IMR-90 (cell line): ENCODE data around the gene SPINK4. TPM values are rescaled to one million over a fixed set of nuclear protein-coding genes. Genes with fewer than 3 reads are reported as not detected.

Experiments used
- ATAC-seq: fragments of 200-7000 bp; cut with Tn5 transposase; 2 replicates; pipeline ENCODE4 v1.9.1; 2020; ENCODE audit warnings: low read depth, mild to moderate bottlenecking, moderate library complexity
- BruUV-seq: library from RNA; stranded (reverse); fragments of 400-500 nt; replicated peaks from 2 replicates; lab custom pipeline; 2021; lab: Mats Ljungman, UMichigan
- CTCF ChIA-PET: fragments of 300-600 bp; formaldehyde crosslinking; extraction: SDS; loops from one replicate; lab custom pipeline; 2021; ENCODE audit warnings: antibody characterized with exemption; lab: Yijun Ruan, JAX
- POLR2A ChIA-PET: fragments of 300-600 bp; sonication (Branson Sonifier 250); formaldehyde crosslinking; loops from one replicate; lab custom pipeline; 2022; ENCODE audit warnings: antibody characterized with exemption; ENCODE audit not compliant: unreplicated experiment; lab: Charles Lee
- DNase-seq: peaks from one replicate; pipeline ENCODE4 v3.0.0; 2013
- H2AFZ ChIP-seq: replicated peaks from 2 replicates; pipeline ENCODE3; 2013; ENCODE audit warnings: low read length, mild to moderate bottlenecking; ENCODE audit not compliant: poor library complexity
- H2AK5ac ChIP-seq: 2 replicates; pipeline ENCODE4 v1.6.1; 2013; ENCODE audit warnings: low read depth, low read length, inconsistent platforms
- H2AK9ac ChIP-seq: replicated peaks from 2 replicates; pipeline ENCODE3; 2013; ENCODE audit warnings: mild to moderate bottlenecking, low read depth, low read length, moderate library complexity; ENCODE audit not compliant: poor library complexity
- H2BK120ac ChIP-seq: 2 replicates; pipeline ENCODE4 v1.6.1; 2013; ENCODE audit warnings: low read depth, low read length, inconsistent platforms
- H2BK15ac ChIP-seq: 3 replicates; pipeline ENCODE4 v1.6.1; 2013; ENCODE audit warnings: low read depth, low read length, inconsistent platforms
- H2BK20ac ChIP-seq: 2 replicates; pipeline ENCODE4 v1.6.1; 2013; ENCODE audit warnings: low read depth, mild to moderate bottlenecking, inconsistent platforms, low read length, moderate library complexity
- H2BK5ac ChIP-seq: 2 replicates; pipeline ENCODE4 v1.6.1; 2013; ENCODE audit warnings: mild to moderate bottlenecking, low read depth, low read length, inconsistent platforms; ENCODE audit not compliant: poor library complexity, severe bottlenecking
- H3K14ac ChIP-seq: replicated peaks from 2 replicates; pipeline ENCODE4 v1.6.1; 2013; ENCODE audit warnings: low read depth, low read length, inconsistent platforms
- H3K18ac ChIP-seq: 2 replicates; pipeline ENCODE4 v1.6.1; 2013; ENCODE audit warnings: low read depth, low read length, control low read depth
- H3K23ac ChIP-seq: 2 replicates; pipeline ENCODE4 v1.6.1; 2013; ENCODE audit warnings: low read depth, low read length, inconsistent platforms
- H3K27ac ChIP-seq: 2 replicates; pipeline ENCODE4 v1.5.1; 2013; ENCODE audit warnings: mild to moderate bottlenecking, control low read depth, low read length; ENCODE audit not compliant: insufficient read depth
- H3K27me3 ChIP-seq: 2 replicates; pipeline ENCODE4 v1.6.1; 2013; ENCODE audit warnings: low read length; ENCODE audit not compliant: control insufficient read depth, insufficient read depth
- H3K36me3 ChIP-seq: 2 replicates; pipeline ENCODE4 v1.6.1; 2013; ENCODE audit warnings: low read length, mixed read lengths; ENCODE audit not compliant: control insufficient read depth, insufficient read depth
- H3K4ac ChIP-seq: 2 replicates; pipeline ENCODE4 v1.6.1; 2013; ENCODE audit warnings: low read depth, low read length, inconsistent platforms
- H3K4me1 ChIP-seq: 2 replicates; pipeline ENCODE4 v1.6.1; 2013; ENCODE audit warnings: low read length, mixed read lengths; ENCODE audit not compliant: control insufficient read depth, insufficient read depth
- H3K4me2 ChIP-seq: 2 replicates; pipeline ENCODE4 v1.6.1; 2013; ENCODE audit warnings: low read depth, mild to moderate bottlenecking, control low read depth, low read length, moderate library complexity
- H3K4me3 ChIP-seq: 2 replicates; pipeline ENCODE4 v1.5.1; 2013; ENCODE audit warnings: low read depth, mild to moderate bottlenecking, control low read depth, low read length, moderate library complexity; ENCODE audit not compliant: insufficient read depth
- H3K56ac ChIP-seq: 2 replicates; pipeline ENCODE4 v1.6.1; 2013; ENCODE audit warnings: low read length, inconsistent platforms; ENCODE audit not compliant: insufficient read depth; ENCODE audit errors: extremely low read depth
- H3K79me1 ChIP-seq, 2 experiments: 2 replicates each; pipeline ENCODE4 v1.6.1; 2013; ENCODE audit warnings: low read length in 2 of 2, inconsistent platforms in 1 of 2, low read depth in 1 of 2
- H3K9ac ChIP-seq: 2 replicates; pipeline ENCODE4 v1.6.1; 2013; ENCODE audit warnings: low read depth, low read length, control low read depth
- H3K9me1 ChIP-seq: 2 replicates; pipeline ENCODE4 v1.6.1; 2013; ENCODE audit warnings: low read length, inconsistent platforms; ENCODE audit not compliant: insufficient read depth
- H3K9me3 ChIP-seq: 2 replicates; pipeline ENCODE4 v1.6.1; 2013; ENCODE audit warnings: low read length; ENCODE audit not compliant: control insufficient read depth, insufficient read depth
- H4K20me1 ChIP-seq: 2 replicates; pipeline ENCODE4 v1.6.1; 2013; ENCODE audit warnings: low read length, inconsistent platforms; ENCODE audit not compliant: insufficient read depth
- H4K5ac ChIP-seq: 2 replicates; pipeline ENCODE4 v1.6.1; 2013; ENCODE audit warnings: mild to moderate bottlenecking, low read depth, low read length, control low read depth
- H4K8ac ChIP-seq, 2 experiments: 2 replicates each; pipeline ENCODE4 v1.6.1; 2013; ENCODE audit warnings: low read depth in 2 of 2, low read length in 2 of 2, control low read depth in 1 of 2, inconsistent platforms in 1 of 2
- H4K91ac ChIP-seq: 2 replicates; pipeline ENCODE4 v1.6.1; 2013; ENCODE audit warnings: low read depth, low read length, inconsistent platforms; ENCODE audit not compliant: insufficient read depth
- CEBPB ChIP-seq: IDR thresholded peaks from 2 replicates; pipeline ENCODE4 v1.6.1; 2012; ENCODE audit warnings: low read depth, low read length, improper control_type of control experiment
- RAD21 ChIP-seq: IDR thresholded peaks from 2 replicates; pipeline ENCODE4 v1.6.1; 2012; ENCODE audit warnings: low read length, improper control_type of control experiment
- WGBS, 2 experiments: methylation state at CpG; one replicate each; pipeline versions ENCODE4 v1.1.5 to v1.1.7; 2013; ENCODE audit warnings: missing lambda C conversion rate in 2 of 2; ENCODE audit not compliant: insufficient read length in 1 of 2; ENCODE audit errors: extremely low coverage in 2 of 2; 5-methylcytosine and 5-hydroxymethylcytosine counted together
- dilution Hi-C: fragments of 300-500 bp; cut with HindIII; formaldehyde crosslinking; loops from one replicate; pipeline ENCODE4 v1.14.3; 2018; ENCODE audit warnings: low sequenced_read_pairs; ENCODE audit not compliant: unreplicated experiment
- in situ Hi-C: fragments of 300-500 bp; cut with MboI; formaldehyde crosslinking; loops from 3 replicates; pipeline ENCODE4 v1.14.3; 2019; ENCODE audit warnings: low sequenced_read_pairs, inconsistent platforms, mixed read lengths
- intact Hi-C: fragments of 100-400 bp; cut with micrococcal nuclease; formaldehyde crosslinking; loops from 2 replicates; pipeline ENCODE4 v1.10.0; 2022
- polyA plus RNA-seq, 3 experiments: library from polyadenylated mRNA; depleted of rRNA; stranded (reverse); fragments of >200 nt; gene quantifications; 2 replicates each; pipeline ENCODE4 v1.2.3, GENCODE V29; 2012; ENCODE audit warnings: low replicate concordance in 1 of 3
- total RNA-seq: library from RNA; depleted of rRNA; stranded (reverse); fragments of >200 nt; gene quantifications from 2 replicates; pipeline ENCODE4 v1.2.3, GENCODE V29; 2012

Gene SPINK4
- total and polyA plus RNA-seq, 2 of the 4 experiments (the other 2 are of a cell fraction): not detected

GRCh38 chr9:33244137-33244784 is 4.3 kb downstream of the SPINK4 start:
- H4K5ac ChIP-seq: no peak overlapping the region
- no peak overlapping the region for H3K4ac ChIP-seq
- H2AK5ac ChIP-seq: no peak overlapping the region; the same call in 1 of the 2 replicates
- no peak overlapping the region for H3K14ac ChIP-seq
- H3K4me1 ChIP-seq: peaks cover 4% of the 10 kb centered on the region; the same call in 1 of the 2 replicates
- peak overlapping the region; percentile 27 for H2AFZ ChIP-seq
- no peak overlapping the region for H3K27ac ChIP-seq
- no peak overlapping the region for H2BK120ac ChIP-seq
- TF ChIP-seq CEBPB: peak; percentile 59; the same call in 1 of the 2 replicates
- no peak for TF ChIP-seq RAD21
- H2BK5ac ChIP-seq: no peak overlapping the region
- WGBS, 2 experiments: 100% methylated on average over 1 of the region's 9 CpGs; no CpG with 5 or more reads in 1 of the 2 experiments
- no peaks in the 10 kb centered on the region for H3K79me1 ChIP-seq
- in situ Hi-C loops (no loop called here), dilution Hi-C loops (no loop called here), intact Hi-C loops (no loop called here)
- H3K9me3 ChIP-seq: no peaks in the 10 kb centered on the region
- CTCF ChIA-PET: no interaction called here
- no peak overlapping the region for H3K56ac ChIP-seq
- H3K27me3 ChIP-seq: no peaks in the 10 kb centered on the region
- peaks cover 15% of the 10 kb centered on the region; the same call in 1 of the 2 replicates for H3K9me1 ChIP-seq
- H3K36me3 ChIP-seq: no peaks in the 10 kb centered on the region
- H2BK15ac ChIP-seq: no peak overlapping the region
- H3K4me2 ChIP-seq: no peak overlapping the region
- ATAC-seq: no peak
- no peak overlapping the region for H3K9ac ChIP-seq
- H4K20me1 ChIP-seq: no peaks in the 10 kb centered on the region
- POLR2A ChIA-PET: no interaction called here
- H3K18ac ChIP-seq: no peak overlapping the region
- no peak overlapping the region for H3K23ac ChIP-seq
- H2AK9ac ChIP-seq: no peak overlapping the region
- H2BK20ac ChIP-seq: no peak overlapping the region
- no peak overlapping the region for H4K8ac ChIP-seq
- DNase-seq: no peak
- H3K4me3 ChIP-seq: no peak overlapping the region
- H4K91ac ChIP-seq: no peak overlapping the region
- no TSS peak for BruUV-seq
